HG03521 (cell line): ENCODE results near the gene KRTAP26-1.

ENCODE experiments used
- ATAC-seq: cut with Tn5 transposase; IDR thresholded peaks from one replicate; pipeline ENCODE4 v1.9.1; 2021; ENCODE audit warnings: mild to moderate bottlenecking, moderate library complexity; ENCODE audit not compliant: unreplicated experiment

KRTAP26-1 gene, protein sequence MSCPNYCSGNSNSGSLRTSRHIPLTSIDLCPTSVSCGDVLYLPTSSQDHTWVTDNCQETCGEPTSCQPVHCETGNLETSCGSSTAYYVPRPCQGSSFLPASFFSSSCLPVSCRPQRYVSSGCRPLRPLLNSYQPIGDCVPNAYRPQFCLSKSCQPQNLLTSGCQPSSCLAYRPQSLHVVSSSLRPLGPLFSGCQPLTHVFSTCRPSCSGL

DNA sequence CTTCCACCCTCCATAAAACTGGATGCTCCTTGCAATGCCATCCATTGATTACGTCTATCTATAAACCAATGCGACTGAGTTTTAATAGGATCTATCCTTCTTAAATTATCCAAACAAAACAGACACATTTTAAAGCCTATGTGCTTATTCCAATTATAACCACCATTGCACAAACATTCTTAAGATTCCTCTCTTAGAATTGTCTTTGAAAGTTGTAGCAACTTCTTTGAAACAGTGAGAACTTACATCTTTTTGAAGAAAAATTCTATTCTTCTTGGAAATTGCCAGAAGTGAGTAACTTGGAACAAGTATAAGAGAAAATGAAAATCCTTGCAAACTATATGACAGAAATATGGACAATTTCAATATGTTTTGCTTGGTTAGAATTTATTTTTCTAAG, at the start of gene KRTAP26-1:
Gene KRTAP26-1, minus strand, starts transcription at position 101 of the 400 bp plus-strand sequence. CDS start 280 bp downstream, outside the sequence.
- ATAC-seq = no peak

DNA sequence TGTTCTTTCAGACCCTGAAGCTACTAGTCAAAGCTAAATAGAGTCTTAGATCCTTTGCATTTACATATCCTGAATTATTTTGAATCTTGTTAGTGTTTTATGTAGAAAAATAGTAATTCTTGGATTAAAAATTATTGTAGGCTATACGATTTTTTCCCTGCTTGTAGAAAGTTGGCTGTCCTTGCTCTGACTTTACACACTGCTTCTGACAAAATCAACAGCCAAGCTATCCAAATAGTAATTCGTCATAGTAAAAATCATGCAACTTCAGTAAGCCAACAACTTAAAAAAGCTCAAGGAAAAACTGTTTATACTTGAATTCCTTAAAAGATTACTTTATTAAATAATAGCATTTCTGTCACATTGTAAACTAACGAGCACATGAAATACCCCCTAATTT, 35.8 kb upstream of the KRTAP26-1 start:
- no peak for ATAC-seq

DNA sequence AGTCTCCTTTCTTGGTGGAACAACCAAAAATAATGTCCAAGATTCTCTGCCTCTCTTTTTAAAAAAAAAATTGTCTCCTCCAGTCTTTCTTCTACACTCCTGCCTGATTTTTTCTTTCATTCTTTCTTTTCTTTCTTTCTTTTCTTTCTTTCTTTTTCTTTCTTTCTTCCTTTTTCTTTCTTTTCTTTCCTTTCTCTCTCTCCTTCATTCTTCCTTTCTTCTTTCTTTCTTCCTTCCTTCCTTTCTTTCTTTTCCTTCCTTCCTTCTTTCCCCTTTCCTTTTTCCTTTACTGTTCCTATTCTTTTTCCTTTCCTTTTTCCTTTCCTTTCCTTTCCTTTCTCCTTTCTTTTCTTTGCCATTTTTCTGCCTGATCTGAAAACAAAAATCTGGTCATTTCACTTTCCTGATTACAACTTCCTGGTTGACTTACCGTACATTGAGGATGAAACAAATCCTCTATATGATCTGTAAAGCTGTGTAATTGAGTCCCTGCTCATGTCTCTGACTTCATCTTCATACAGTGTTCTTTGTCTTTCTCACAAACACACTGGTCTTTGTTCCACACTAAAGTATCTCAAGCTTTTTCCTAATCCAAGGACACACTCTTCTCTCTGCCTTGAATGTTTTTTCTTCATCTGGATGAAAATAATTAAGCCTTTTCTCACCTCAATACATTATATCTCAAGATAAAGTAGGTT, 34.3 kb upstream of the KRTAP26-1 start:
- no peak for ATAC-seq

DNA sequence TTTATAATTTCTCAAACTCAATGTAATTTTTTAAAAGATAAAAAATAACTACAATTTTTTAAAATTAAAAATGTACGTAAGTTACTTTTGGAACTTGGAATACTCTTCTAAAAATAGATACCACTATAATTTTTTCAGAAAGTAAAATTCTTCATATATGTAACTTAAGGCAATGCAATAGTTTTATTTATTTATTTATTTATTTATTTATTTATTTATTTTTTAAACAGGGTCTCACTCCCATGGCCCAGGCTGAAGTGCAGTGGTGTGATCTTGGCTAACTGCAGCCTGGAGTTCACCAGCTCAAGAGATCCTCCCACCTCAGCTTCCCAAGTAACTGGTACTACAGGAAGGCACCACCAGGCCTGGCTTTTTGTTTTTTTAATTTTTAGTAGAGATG, 31.4 kb upstream of the KRTAP26-1 start:
- no peak for ATAC-seq

DNA sequence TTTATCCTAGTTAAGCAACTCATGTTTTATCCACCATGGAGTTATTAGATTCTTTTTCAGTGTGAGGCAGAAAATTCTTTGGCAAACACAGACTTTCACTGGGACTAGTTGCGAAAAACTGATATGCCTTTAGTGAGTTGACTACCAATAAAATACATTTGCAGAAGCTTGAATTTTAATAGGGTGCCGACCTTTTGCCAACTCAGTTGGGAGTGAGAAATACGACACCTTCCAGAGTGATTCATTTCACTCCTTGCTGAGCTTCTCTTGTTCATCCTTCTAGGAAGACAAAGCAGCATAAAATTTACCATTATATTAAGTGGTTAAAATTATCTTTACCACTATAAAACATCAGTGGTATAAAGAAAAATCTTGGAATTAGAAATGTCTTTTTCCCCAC, 29.5 kb upstream of the KRTAP26-1 start:
- no peak for ATAC-seq

DNA sequence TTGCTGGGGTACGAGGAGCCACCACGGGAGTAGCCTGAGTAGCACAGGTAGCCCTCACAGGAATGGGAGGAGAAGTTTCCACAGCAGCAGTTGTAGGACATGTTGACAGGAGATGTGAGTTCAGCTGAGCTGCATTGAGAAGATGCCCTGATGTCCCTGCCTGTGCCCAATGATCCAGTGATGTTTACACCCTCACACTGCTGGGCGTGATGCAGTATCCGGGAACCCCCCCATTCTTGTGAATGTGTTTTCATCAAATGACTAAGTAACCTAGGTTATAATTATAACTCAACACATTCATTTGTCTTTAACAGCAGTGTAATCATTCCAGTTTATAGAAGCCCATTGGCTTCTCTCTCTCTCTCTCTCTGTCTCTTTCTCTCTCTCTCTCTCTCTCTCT, 28.4 kb upstream of the KRTAP26-1 start, which contains the start of gene KRTAP23-1:
Gene KRTAP23-1, minus strand, starts transcription at position 101 of the 400 bp plus-strand sequence. Its CDS starts 0 bp downstream, at position 101.
- no peak for ATAC-seq

DNA sequence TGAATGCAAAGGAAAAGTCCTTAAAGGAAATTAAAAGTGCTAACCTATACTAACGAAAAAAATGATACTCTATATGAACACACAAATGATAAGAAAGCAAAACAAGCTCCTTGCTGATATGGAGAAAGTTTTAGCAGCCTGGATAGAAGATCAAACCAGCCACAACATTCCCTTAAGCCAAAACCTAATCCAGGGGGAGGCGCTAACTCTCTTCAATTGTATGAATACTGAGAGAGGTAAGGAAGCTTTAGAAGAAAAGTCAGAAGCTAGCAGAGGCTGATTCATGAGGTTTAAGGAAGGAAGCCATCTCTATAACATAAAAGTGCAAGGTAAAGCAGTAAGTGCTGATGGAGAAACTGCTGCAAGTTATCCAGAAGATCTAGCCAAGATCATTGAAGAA, 24.9 kb upstream of the KRTAP26-1 start:
- no peak for ATAC-seq

DNA sequence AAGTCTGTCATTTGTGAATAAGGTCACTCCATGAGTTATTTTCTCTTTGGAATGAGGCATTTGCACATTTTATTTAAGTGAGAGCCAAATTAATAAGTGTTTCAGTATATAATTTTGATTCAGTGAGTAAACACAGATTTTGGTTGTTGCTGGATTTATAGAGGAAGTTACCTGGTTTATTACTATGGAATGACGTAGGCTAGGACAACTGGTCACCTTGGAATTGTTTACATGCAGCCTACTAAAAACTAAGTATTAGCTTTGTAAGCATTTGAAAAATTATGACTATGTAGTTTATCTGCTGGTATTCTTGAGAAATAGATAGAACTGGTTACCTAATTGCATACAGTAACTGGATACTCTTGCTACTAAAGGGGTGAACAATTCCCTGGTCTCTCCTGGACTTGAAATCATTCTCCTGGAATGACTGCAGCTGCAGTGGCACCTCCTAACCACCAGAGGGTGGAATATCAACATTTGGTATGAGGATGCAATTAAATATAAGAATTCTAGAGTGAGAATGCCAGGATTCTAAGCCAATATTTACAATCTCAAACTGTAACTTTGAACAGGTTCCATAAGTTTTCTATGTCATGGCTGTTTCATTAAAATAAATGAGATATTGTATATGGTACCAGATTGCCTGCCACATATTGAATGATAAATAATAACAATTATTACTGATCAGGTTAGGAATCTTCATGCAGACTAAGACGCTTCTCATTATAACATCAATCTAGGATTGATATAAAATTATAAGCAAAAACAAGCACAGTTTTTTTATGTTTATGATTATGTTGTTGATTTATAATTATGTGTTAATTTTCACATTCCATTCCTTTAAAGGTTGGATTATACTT, 20.8 kb upstream of the KRTAP26-1 start:
- ATAC-seq = no peak

DNA sequence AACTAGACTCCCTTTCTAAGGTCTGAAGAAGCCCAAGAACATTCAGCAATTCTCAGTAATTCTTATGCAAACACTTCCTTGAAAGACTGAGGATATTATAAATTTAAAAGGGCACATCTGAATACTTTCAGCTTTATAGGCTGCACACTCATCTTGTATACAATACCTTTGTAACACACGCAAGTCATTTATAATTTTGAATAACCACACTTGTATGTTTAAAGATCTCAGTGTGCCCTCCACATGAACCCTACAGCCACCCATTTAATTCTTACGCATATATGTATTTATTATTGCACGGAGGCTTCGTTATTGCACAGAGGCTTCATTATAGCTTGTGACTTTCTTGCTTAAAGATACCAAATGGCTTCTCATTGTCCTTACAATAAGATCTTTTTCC, 18.6 kb upstream of the KRTAP26-1 start:
- no peak for ATAC-seq

DNA sequence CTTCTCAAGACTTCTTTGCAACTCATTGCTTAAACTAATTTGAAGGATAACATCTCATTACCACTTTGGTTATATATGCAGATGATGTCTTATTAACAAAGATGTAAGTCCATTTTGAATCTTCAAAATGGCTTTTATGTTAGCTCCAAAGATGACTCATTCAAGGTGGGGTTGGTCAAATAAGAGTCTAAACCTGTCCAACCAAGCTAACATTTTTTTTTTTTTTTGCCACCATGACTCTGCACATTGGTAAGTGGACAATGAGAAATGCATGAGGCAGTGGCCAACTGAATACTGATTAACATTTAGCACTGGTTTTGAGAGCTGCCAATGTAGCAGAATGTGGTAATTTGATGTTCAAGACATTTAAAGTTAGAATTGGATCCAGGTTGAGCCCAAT, 17.7 kb upstream of the KRTAP26-1 start:
- ATAC-seq = no peak

DNA sequence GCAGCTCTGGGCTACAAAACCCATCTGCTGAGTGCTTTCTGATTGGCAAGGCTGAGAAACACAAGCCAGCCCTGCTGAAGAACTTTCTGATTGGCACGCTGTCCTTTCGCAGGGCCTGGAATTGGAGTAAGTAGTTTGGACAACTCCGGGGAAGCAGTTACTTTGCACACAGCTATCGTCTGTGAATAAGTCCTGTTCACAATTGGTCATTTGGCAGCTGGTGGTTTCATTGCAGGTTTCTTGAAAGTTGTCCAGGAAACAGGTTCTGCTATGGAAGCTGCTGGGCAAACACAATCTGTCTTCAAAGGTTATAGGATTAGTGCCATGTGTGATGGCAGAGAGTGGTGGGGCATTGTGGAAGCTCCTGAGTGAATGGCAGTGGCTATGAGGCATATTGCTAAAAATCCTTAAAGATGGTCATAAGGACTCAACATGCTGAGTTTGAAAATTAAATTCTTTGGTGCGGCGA, 17.2 kb upstream of the KRTAP26-1 start, which contains the start of gene KRTAP27-1:
Gene KRTAP27-1, minus strand, starts transcription at position 419 of the 469 bp plus-strand sequence. Its CDS starts 26 bp downstream, at position 393.
- ATAC-seq = no peak

DNA sequence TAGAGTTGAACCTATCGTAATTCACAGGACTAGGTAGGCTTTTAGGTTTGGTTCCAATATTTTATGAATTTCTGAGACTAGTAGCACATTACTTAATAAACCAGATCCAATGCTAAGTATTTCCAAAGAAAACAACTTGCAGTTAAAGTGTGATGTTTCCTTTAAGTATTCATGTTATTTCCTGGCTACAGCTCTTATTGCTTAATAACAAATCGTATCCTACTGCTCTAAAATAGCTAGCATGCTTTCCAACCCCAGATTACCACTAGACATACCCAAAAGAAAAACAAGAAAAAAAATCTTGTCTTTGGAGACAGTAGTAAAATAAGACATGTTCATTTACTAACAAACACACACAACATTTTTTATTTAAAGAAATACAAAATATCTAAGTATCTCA, 16.5 kb upstream of the KRTAP26-1 start:
- ATAC-seq = no peak

DNA sequence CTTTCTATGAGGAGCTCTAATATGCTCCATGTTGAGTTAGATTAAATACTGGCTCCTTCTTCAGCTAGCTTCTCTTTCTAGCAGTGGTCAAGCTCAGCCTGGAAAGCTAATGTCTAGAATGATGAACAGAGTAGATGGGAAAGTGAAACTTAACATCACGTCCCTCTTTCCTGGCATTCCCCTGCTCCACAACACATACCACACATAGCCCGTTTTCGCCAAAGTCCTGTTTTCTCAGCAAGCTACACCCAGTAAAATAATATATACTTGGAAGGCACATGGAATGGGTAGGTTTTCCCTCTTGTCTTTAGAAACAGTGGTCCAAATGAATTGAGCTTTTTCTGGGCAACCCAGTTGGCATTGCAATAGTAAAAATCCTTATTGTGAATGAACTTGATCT, 13.6 kb upstream of the KRTAP26-1 start:
- no peak for ATAC-seq

DNA sequence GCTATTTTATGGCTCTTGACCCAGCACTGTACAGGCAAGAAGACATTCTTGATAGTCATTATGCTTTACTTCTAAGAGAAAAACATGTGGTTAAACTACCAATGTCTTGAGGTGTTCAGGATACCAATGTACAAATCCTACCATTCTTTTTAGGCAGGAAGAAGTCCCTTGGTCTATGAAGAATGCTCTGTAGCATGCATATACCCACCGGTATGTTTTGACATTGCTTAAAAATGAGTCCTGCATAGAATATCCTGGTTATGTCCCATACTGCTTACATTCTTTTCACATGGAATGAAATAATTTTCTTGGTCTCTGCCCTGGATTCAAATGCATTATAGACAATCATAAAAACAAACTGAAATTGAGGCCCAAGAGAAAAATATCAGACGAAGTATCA, 12.6 kb upstream of the KRTAP26-1 start:
- ATAC-seq = no peak

DNA sequence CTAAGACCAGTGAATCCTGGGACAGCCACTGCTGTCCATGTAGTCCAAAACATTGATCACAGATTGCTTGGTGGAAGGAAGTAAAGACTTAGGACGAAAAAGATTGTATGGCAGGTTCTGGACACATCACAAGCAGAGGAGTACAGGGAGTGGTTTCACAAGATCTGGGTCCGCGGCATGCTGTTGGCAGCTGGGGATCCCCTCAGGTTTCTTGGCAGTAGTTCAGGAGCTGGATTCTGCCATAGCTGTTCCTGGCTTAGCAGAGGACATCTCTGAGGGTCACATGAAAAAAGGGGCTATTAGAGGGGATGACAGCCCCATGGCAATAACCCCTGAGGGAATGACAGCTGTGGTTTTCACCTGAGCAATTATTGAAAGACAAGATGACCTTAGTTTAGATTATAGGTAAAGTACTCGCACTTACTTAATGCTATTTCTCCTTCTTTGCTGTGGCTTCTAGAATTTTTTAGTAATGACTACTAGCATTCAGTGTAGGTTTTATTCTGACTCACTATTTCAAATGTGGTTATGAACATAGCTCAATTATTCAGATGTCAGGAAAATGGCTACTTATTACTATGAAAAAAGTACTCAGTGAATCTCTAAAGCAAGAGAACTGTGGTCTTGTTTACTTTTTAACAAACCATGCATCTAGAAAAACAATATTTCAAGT, 9.2 kb upstream of the KRTAP26-1 start:
- ATAC-seq = no peak

DNA sequence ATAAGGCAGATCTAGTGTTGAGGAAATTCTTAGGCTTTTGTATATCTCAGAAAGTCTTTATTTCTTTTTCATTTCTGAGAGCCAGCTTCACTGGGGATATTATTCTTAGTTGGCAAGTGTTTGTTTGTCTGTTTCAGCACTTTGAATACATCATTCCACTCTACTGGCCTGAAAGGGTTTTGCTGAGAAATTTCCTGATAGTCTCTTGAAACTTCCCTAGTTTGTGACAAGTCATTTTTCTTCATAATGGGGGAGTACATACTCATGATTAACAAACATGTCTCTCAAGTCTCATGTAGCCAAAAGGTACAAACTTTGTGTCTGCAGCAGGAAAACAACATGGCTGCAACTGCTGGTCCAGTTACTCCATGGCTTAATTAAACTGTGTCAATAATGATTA, 6.3 kb upstream of the KRTAP26-1 start:
- no peak for ATAC-seq

DNA sequence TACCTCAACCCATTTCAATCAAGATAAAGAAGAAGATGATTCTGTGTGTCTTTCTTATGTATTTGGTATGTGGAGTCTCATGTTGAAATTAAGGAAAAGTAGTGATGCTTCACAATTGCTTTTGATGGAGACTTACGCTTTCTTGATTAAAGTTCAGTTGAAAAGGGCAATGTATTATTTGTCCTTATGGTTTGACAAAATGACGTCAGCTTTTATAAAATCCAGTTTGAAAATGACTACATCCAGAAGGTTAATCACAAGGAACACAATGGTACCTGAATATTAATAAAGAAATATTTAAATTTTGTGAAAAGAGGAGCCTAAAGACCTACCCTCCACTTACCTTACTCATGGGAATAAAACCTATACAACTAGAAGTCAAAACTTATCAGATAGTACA, 4.4 kb downstream of the KRTAP26-1 start:
- ATAC-seq = no peak

DNA sequence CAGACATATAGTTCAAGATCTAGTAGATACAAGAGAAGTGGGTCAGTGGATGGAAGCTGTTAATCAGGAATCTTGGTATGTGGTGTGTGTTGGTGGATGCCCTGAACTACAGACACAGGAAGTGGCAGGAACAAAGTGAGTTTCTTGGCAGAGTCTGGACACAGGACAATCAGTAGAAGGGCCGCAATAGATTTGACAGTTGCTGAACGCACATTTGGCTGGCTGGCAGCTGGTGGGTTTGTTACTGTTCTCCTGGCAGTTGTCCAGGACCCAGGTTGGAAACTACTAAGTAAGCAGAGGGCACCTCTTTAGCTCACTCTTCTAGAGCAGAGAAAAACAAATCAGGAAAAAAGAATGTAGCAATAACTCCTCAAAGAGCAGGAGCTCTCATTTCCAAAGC, 13.2 kb downstream of the KRTAP26-1 start:
- ATAC-seq = no peak

DNA sequence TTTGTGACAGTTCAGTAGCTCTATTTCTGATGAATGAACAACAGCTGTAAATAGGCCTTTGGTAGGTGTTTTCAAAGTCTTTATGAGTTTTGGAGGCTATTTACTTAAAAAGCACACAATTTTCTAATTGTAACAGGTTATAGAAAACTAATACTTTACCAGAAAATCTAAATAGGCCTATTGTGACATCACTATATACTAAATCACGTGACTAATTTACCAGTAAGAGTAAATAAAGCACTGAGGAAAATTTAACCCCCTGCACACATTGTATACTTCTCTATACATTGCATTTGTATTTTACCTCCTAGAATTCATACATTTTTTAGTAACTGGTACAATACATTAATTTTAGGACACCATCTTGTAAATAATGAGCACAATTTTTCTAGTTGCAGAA, 15.0 kb downstream of the KRTAP26-1 start:
- no peak for ATAC-seq

DNA sequence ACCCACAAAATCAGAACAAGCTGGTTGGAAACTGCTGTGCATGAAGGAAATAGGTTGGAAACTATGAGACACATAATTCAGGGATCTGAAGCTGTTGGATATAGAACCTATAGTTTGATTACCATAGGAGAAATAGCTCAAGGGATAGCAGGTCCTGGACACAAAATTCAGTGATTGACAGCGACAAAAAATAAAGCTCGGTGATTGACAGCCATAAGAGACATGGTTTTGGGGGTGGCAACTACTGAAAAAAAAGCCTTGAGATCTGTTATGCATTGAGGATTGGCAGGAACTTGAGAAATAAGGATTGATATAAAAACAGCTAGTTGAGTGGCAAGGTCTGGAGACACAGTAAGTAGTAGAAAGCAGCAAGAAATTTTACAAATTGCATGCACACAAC, 30.9 kb downstream of the KRTAP26-1 start, which contains the start of gene KRTAP25-1:
Gene KRTAP25-1, minus strand, starts transcription at position 300 of the 400 bp plus-strand sequence. Its CDS starts 24 bp downstream, at position 276.
- no peak for ATAC-seq

DNA sequence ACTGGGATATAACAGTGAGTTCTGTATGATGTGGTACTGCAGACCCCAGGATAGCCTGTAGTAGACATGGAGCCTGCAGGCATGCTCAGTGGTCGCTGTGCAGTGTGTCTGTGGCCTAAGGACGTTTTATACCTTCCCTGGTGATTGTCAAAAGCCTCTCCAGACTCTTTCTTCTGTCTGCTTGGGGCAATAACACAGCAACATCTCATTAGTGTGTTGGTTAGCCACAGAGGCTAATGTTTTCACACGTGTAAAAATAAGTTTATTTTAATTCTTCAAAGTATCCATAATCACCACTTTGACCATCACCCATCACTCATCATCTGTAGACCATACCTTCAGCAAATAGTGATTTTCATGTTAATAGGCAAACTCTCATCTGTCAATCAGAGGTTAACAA, 37.3 kb downstream of the KRTAP26-1 start, which contains the start of gene KRTAP24-1:
Gene KRTAP24-1, minus strand, starts transcription at position 101 of the 400 bp plus-strand sequence. Its CDS starts 18 bp downstream, at position 83.
- no peak for ATAC-seq
